Endothelial cell of umbilical vein (primary cell): ENCODE results near the gene NEK3. TPM values are rescaled to one million over a fixed set of nuclear protein-coding genes. Genes with fewer than 3 reads are reported as not detected.

Source experiments
- BruUV-seq: library from RNA; stranded (reverse); fragments of 400-500 nt; replicated peaks from 2 replicates; lab custom pipeline; 2021; lab: Mats Ljungman, UMichigan
- CTCF ChIA-PET: fragments of 300-600, 350-600 bp; sonication (Branson Sonifier 250); formaldehyde crosslinking; loops from one replicate; lab custom pipeline; 2021; ENCODE audit warnings: antibody characterized with exemption, inconsistent platforms; lab: Charles Lee
- POLR2A ChIA-PET: fragments of 300-600, 350-600 bp; sonication (Branson Sonifier 250); formaldehyde crosslinking; loops from one replicate; lab custom pipeline; 2021; ENCODE audit warnings: antibody characterized with exemption, inconsistent platforms; lab: Charles Lee
- DNase-seq: peaks from one replicate; pipeline ENCODE4 v3.0.0-alpha.2; 2011; ENCODE audit warnings: low read depth, low spot score
- FAIRE-seq: peaks from 2 replicates; lab custom pipeline; 2011; peaks lifted over from hg19 to GRCh38; lab: Jason Lieb, UNC
- H2AFZ ChIP-seq: 2 replicates; pipeline ENCODE4 v1.6.0; 2012; ENCODE audit warnings: low read depth, low read length, control low read depth, inconsistent platforms
- H3K27ac ChIP-seq: 2 replicates; pipeline ENCODE4 v1.5.1; 2011; ENCODE audit warnings: low read depth, mild to moderate bottlenecking, control low read depth, low read length, moderate library complexity; ENCODE audit not compliant: insufficient read depth
- H3K27me3 ChIP-seq, 2 experiments: 2 replicates each; pipeline versions ENCODE4 v1.6.0 to v1.6.1; 2011; ENCODE audit warnings: low read length in 2 of 2, mixed read lengths in 1 of 2; ENCODE audit not compliant: control insufficient read depth in 2 of 2, insufficient read depth in 2 of 2
- H3K36me3 ChIP-seq, 2 experiments: 2 replicates in 1 of 2; 3 replicates in 1 of 2; pipeline ENCODE4 v1.5.1; 2011; ENCODE audit warnings: low read length in 2 of 2, mild to moderate bottlenecking in 1 of 2, moderate library complexity in 1 of 2; ENCODE audit not compliant: control insufficient read depth in 2 of 2, insufficient read depth in 2 of 2; ENCODE audit errors: extremely low read depth in 1 of 2
- H3K4me1 ChIP-seq: 3 replicates; pipeline ENCODE4 v1.5.1; 2011; ENCODE audit warnings: mild to moderate bottlenecking, low read length; ENCODE audit not compliant: control insufficient read depth, insufficient read depth; ENCODE audit errors: extremely low read depth
- H3K4me2 ChIP-seq: 2 replicates; pipeline ENCODE4 v1.6.1; 2011; ENCODE audit warnings: low read length, control low read depth, mixed read lengths; ENCODE audit not compliant: insufficient read depth
- H3K4me3 ChIP-seq, 3 experiments: fragments of 200-600 bp in 1 of 3; sonication (generic), shearing (Covaris generic) in 1 of 3; replicated peaks in 1 of 3; 2 replicates each; pipeline ENCODE4 v1.5.1; 2011 to 2016; ENCODE audit warnings: control low read depth in 3 of 3, low read length in 3 of 3, mild to moderate bottlenecking in 2 of 3, inconsistent platforms in 1 of 3, low read depth in 1 of 3, moderate library complexity in 1 of 3; ENCODE audit not compliant: insufficient read depth in 1 of 3
- H3K79me2 ChIP-seq: 2 replicates; pipeline ENCODE4 v1.6.0; 2012; ENCODE audit warnings: low read length, inconsistent platforms; ENCODE audit not compliant: control insufficient read depth, insufficient read depth
- H3K9ac ChIP-seq: replicated peaks from 2 replicates; pipeline ENCODE3; 2011; ENCODE audit warnings: low read length, control low read depth; ENCODE audit not compliant: insufficient read depth; ENCODE audit errors: extremely low read depth
- H3K9me1 ChIP-seq: replicated peaks from 3 replicates; pipeline ENCODE4 v1.6.0; 2011; ENCODE audit warnings: mild to moderate bottlenecking, low read length; ENCODE audit not compliant: control insufficient read depth, insufficient read depth; ENCODE audit errors: extremely low read depth
- H3K9me3 ChIP-seq: replicated peaks from 2 replicates; pipeline ENCODE4 v1.5.1; 2012; ENCODE audit warnings: low read length, inconsistent platforms; ENCODE audit not compliant: control insufficient read depth, insufficient read depth
- H4K20me1 ChIP-seq: replicated peaks from 2 replicates; pipeline ENCODE3; 2011; ENCODE audit warnings: mild to moderate bottlenecking, low read length; ENCODE audit not compliant: control insufficient read depth, insufficient read depth; ENCODE audit errors: extremely low read depth
- EZH2 ChIP-seq: IDR thresholded peaks from 2 replicates; pipeline ENCODE4 v1.6.1; 2012; ENCODE audit warnings: borderline replicate concordance, low read depth, mild to moderate bottlenecking, moderate library complexity, low read length, inconsistent platforms; ENCODE audit not compliant: severe bottlenecking
- FOS ChIP-seq: IDR thresholded peaks from 2 replicates; pipeline ENCODE4 v1.6.1; 2011; ENCODE audit warnings: mild to moderate bottlenecking, low read length, moderate library complexity, borderline replicate concordance; ENCODE audit not compliant: insufficient read depth
- GATA2 ChIP-seq: IDR thresholded peaks from 2 replicates; pipeline ENCODE4 v1.7.0; 2011; ENCODE audit warnings: low read depth, mild to moderate bottlenecking, moderate library complexity, mixed read lengths, low read length; ENCODE audit not compliant: insufficient read length, insufficient read depth
- JUN ChIP-seq: IDR thresholded peaks from 2 replicates; pipeline ENCODE4 v1.6.1; 2011; ENCODE audit warnings: borderline replicate concordance, low read depth; ENCODE audit not compliant: insufficient read length, insufficient read depth
- MAX ChIP-seq: IDR thresholded peaks from 2 replicates; pipeline ENCODE4 v1.6.1; 2011; ENCODE audit not compliant: insufficient read depth, insufficient read length
- MYC ChIP-seq: IDR thresholded peaks from one replicate; pipeline ENCODE4 v1.6.1; 2011; ENCODE audit warnings: mild to moderate bottlenecking, low read depth, low read length
- POLR2A ChIP-seq: IDR thresholded peaks from 2 replicates; pipeline ENCODE4 v1.6.1; 2012; ENCODE audit warnings: low read depth, mild to moderate bottlenecking, control low read depth, low read length
- POLR2AphosphoS5 ChIP-seq: IDR thresholded peaks from 2 replicates; pipeline ENCODE4 v1.6.1; 2012; ENCODE audit warnings: low read depth, mild to moderate bottlenecking, control low read depth, low read length, moderate library complexity; ENCODE audit not compliant: insufficient read depth
- dilution Hi-C: fragments of 300-500 bp; cut with MboI; formaldehyde crosslinking; loops from one replicate; pipeline ENCODE4 v1.15.0; 2019; ENCODE audit warnings: low sequenced_read_pairs; ENCODE audit not compliant: extremely low pct_ligation_motif_present
- intact Hi-C: fragments of 100-400 bp; cut with micrococcal nuclease; formaldehyde crosslinking; loops from one replicate; pipeline ENCODE4 v1.10.0; 2022
- polyA plus RNA-seq, 4 experiments: library from polyadenylated mRNA; depleted of rRNA in 3 of 4; stranded (reverse) in 3 of 4; unstranded in 1 of 4; fragments of >200 nt; gene quantifications; 2 replicates each; pipeline versions ENCODE4 v1.2.1 to v1.2.3, GENCODE V29; 2011 to 2012; ENCODE audit warnings: missing spikeins in 1 of 4
- total RNA-seq: library from RNA; stranded (reverse); gene quantifications from 2 replicates; pipeline ENCODE4 v1.2.3, GENCODE V29; 2021
- TF ChIP-seq, protein P1 (sequence below), 2 donors: IDR thresholded peaks; 1 replicate in 1 of 2; 2 replicates in 1 of 2; pipeline ENCODE4 v1.5.1; 2011; ENCODE audit warnings: low read length in 2 of 2, mild to moderate bottlenecking in 2 of 2, moderate library complexity in 2 of 2, control low read depth in 1 of 2, inconsistent platforms in 1 of 2, low read depth in 1 of 2; ENCODE audit not compliant: insufficient read depth in 1 of 2; ENCODE audit errors: extremely low read depth in 1 of 2

NEK3 gene
- total and polyA plus RNA-seq, 2 donors (not counting 3 experiments of a cell fraction or from before 2014, with no cell fraction given) = 10.3 to 13.8 TPM

GRCh38 chr13:52097197-52097596 is 62.2 kb downstream of the NEK3 start:
- Histone ChIP-seq H4K20me1 (no peaks in the 10 kb centered on the region), H2AFZ (no peak overlapping the region), H3K36me3 (no peaks in the 10 kb centered on the region), H3K4me3 (no peak overlapping the region), H3K79me2 (no peaks in the 10 kb centered on the region), H3K4me2 (no peak overlapping the region), H3K9ac (no peak overlapping the region), H3K27me3 (peaks cover 0 to 3% of the 10 kb centered on the region in 2 experiments), H3K4me1 (no peaks in the 10 kb centered on the region), H3K9me3 (no peaks in the 10 kb centered on the region), H3K27ac (no peak overlapping the region), H3K9me1 (no peaks in the 10 kb centered on the region)
- DNase-seq (no peak), FAIRE-seq (no peak)
- dilution Hi-C loops (no loop called here), intact Hi-C loops (no loop called here)
- CTCF ChIA-PET = no interaction called here
- TF ChIP-seq GATA2 (no peak), MAX (no peak), POLR2AphosphoS5 (no peak)
- no TSS peak for BruUV-seq
- POLR2A ChIA-PET = no interaction called here

DNA sequence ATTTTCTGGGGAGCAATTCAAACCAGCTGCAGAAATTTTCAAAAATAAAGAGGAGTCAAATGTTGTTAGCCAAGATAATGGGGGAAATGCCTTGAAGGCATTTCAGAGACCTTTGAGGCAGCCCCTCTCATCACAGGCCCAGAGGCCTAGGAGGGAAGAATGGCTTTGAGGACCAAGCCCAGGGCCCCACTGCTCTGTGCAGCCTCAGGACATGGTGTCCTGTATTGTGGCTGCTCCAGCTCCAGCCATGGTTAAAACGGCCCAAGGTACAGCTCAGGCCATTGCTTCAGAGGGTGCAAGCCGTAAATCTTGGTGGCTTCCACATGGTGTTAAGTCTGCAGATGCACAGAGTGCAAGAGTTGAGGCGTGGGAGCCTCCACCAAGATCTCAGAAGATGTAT is 62.6 kb downstream of the NEK3 start:
- Histone ChIP-seq H3K4me2 (no peak overlapping the region), H3K36me3 (no peaks in the 10 kb centered on the region), H3K4me3 (no peak overlapping the region), H3K9ac (no peak overlapping the region), H3K9me1 (no peaks in the 10 kb centered on the region), H2AFZ (no peak overlapping the region), H4K20me1 (no peaks in the 10 kb centered on the region), H3K79me2 (no peaks in the 10 kb centered on the region), H3K9me3 (no peaks in the 10 kb centered on the region), H3K27me3 (peaks cover 0 to 3% of the 10 kb centered on the region in 2 experiments), H3K27ac (no peak overlapping the region), H3K4me1 (no peaks in the 10 kb centered on the region)
- ChIA-PET POLR2A (no interaction called here), CTCF (no interaction called here)
- intact Hi-C loops (no loop called here), dilution Hi-C loops (no loop called here)
- FAIRE-seq (no peak), DNase-seq (no peak)
- BruUV-seq = no TSS peak
- no peak for TF ChIP-seq GATA2
- TF ChIP-seq JUN = no peak
- TF ChIP-seq, protein P1, sequence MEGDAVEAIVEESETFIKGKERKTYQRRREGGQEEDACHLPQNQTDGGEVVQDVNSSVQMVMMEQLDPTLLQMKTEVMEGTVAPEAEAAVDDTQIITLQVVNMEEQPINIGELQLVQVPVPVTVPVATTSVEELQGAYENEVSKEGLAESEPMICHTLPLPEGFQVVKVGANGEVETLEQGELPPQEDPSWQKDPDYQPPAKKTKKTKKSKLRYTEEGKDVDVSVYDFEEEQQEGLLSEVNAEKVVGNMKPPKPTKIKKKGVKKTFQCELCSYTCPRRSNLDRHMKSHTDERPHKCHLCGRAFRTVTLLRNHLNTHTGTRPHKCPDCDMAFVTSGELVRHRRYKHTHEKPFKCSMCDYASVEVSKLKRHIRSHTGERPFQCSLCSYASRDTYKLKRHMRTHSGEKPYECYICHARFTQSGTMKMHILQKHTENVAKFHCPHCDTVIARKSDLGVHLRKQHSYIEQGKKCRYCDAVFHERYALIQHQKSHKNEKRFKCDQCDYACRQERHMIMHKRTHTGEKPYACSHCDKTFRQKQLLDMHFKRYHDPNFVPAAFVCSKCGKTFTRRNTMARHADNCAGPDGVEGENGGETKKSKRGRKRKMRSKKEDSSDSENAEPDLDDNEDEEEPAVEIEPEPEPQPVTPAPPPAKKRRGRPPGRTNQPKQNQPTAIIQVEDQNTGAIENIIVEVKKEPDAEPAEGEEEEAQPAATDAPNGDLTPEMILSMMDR (IDR thresholded peaks at IDR 0.05; ENCODE audit: extremely low read depth in 1 of 2, insufficient read depth in 1 of 2, low read depth in 1 of 2, low read length in 2 of 2) = no peak
- TF ChIP-seq MYC = no peak
- no peak for TF ChIP-seq MAX
- TF ChIP-seq POLR2A = no peak
- TF ChIP-seq EZH2 = no peak
- no peak for TF ChIP-seq FOS
- no peak for TF ChIP-seq POLR2AphosphoS5
